HepG2 (cell line): ENCODE data around the gene ASPM. TPM values are rescaled to one million over a fixed set of nuclear protein-coding genes. Genes with fewer than 3 reads are reported as not detected.
A peak's percentile ranks its signal among the peaks of the same experiment; 100 is the strongest.

Experiments used
- DNMT3B ChIP-seq: conservative IDR thresholded peaks from 2 replicates; pipeline ENCODE4 v1.6.1; 2016; ENCODE audit warnings: missing biosample characterization, control low read depth
- FOXP4 ChIP-seq: sonication (generic); formaldehyde crosslinking; IDR thresholded peaks from 2 replicates; pipeline ENCODE4 v1.4.0; 2020; ENCODE audit warnings: missing genetic modification reagents
- HDAC1 ChIP-seq: sonication (generic); formaldehyde crosslinking; IDR thresholded peaks from 2 replicates; pipeline ENCODE4 v1.5.1; 2020; ENCODE audit warnings: mild to moderate bottlenecking, missing genetic modification reagents
- HOXA5 ChIP-seq: sonication (generic); formaldehyde crosslinking; IDR thresholded peaks from 2 replicates; pipeline ENCODE4 v1.4.0; 2020; ENCODE audit warnings: missing genetic modification reagents
- KMT2B ChIP-seq: IDR thresholded peaks from 2 replicates; pipeline ENCODE4 v1.6.1; 2016; ENCODE audit warnings: missing genetic modification reagents, missing compliant biosample characterization
- MIER3 ChIP-seq: IDR thresholded peaks from 2 replicates; pipeline ENCODE4 v1.6.1; 2016; ENCODE audit warnings: missing compliant biosample characterization, borderline replicate concordance
- NONO ChIP-seq, 2 experiments: fragments of 450-650 bp in 1 of 2; sonication (generic) in 1 of 2; formaldehyde crosslinking in 1 of 2; IDR thresholded peaks in 1 of 2; conservative IDR thresholded peaks in 1 of 2; 2 replicates each; pipeline versions ENCODE4 v1.6.1 to v1.8.0; 2017 to 2022; ENCODE audit warnings: mild to moderate bottlenecking in 1 of 2, missing genetic modification reagents in 1 of 2, moderate library complexity in 1 of 2
- PHF5A ChIP-seq: IDR thresholded peaks from one replicate; pipeline ENCODE4 v1.6.1; 2018; ENCODE audit warnings: low read depth, missing genetic modification reagents; ENCODE audit not compliant: unreplicated experiment
- TEAD3 ChIP-seq: optimal IDR thresholded peaks from 2 replicates; pipeline ENCODE3; 2016; ENCODE audit warnings: borderline replicate concordance
- ZBTB21 ChIP-seq: sonication (generic); formaldehyde crosslinking; IDR thresholded peaks from 2 replicates; pipeline ENCODE4 v1.4.0; 2020; ENCODE audit warnings: missing genetic modification reagents
- ZBTB25 ChIP-seq: IDR thresholded peaks from 2 replicates; pipeline ENCODE4 v1.6.1; 2018; ENCODE audit warnings: missing genetic modification reagents
- ZNF331 ChIP-seq: sonication (generic); formaldehyde crosslinking; IDR thresholded peaks from 2 replicates; pipeline ENCODE4 v1.4.0; 2020; ENCODE audit warnings: missing genetic modification reagents
- ZNF335 ChIP-seq: sonication (generic); formaldehyde crosslinking; IDR thresholded peaks from 2 replicates; pipeline ENCODE4 v1.4.0; 2020; ENCODE audit warnings: missing genetic modification reagents
- ZNF703 ChIP-seq: sonication (generic); formaldehyde crosslinking; IDR thresholded peaks from 2 replicates; pipeline ENCODE4 v1.5.1; 2020; ENCODE audit warnings: missing genetic modification reagents, mild to moderate bottlenecking, moderate library complexity, borderline replicate concordance
- ZNF746 ChIP-seq: sonication (generic); formaldehyde crosslinking; IDR thresholded peaks from 2 replicates; pipeline ENCODE4 v1.8.0; 2022; ENCODE audit warnings: mild to moderate bottlenecking, missing genetic modification reagents
- polyA plus RNA-seq, 8 experiments: library from polyadenylated mRNA; depleted of rRNA in 3 of 8; stranded (reverse) in 7 of 8; unstranded in 1 of 8; fragments of >200 nt; fragmentation: Illumina TruSeq in 4 of 8; extraction: Trizol in 4 of 8; gene quantifications; 2 replicates each; pipeline versions ENCODE4 v1.2.1 to v1.2.3, GENCODE V29; 2011 to 2016; ENCODE audit warnings: low read depth in 4 of 8, missing spikeins in 1 of 8, mixed read lengths in 1 of 8; ENCODE audit not compliant: insufficient read depth in 1 of 8
- total RNA-seq, 5 experiments: library from RNA; depleted of rRNA; stranded (reverse); fragments of >200 nt; fragmentation: Illumina TruSeq; extraction: Trizol; gene quantifications; 2 replicates each; pipeline ENCODE4 v1.2.3, GENCODE V29; 2016; ENCODE audit warnings: low read depth in 1 of 5
- TF ChIP-seq, protein P1 (sequence below): sonication (generic); formaldehyde crosslinking; IDR thresholded peaks from 2 replicates; pipeline ENCODE4 v1.4.0; 2020; ENCODE audit warnings: missing genetic modification reagents, mild to moderate bottlenecking, borderline replicate concordance
- TF ChIP-seq, protein P2 (sequence below): IDR thresholded peaks from 2 replicates; pipeline ENCODE4 v1.6.1; 2016; ENCODE audit warnings: mild to moderate bottlenecking
- TF ChIP-seq, protein P3 (sequence below): IDR thresholded peaks from 2 replicates; pipeline ENCODE4 v1.6.1; 2012; ENCODE audit warnings: low read depth, low read length, improper control_type of control experiment
- TF ChIP-seq, protein P4 (sequence below): sonication (generic); formaldehyde crosslinking; IDR thresholded peaks from 2 replicates; pipeline ENCODE4 v1.4.0; 2020; ENCODE audit warnings: mild to moderate bottlenecking, missing genetic modification reagents, borderline replicate concordance

ASPM gene
- total and polyA plus RNA-seq, 2 of the 13 experiments (the other 11 are each of a cell fraction or from before 2014, with no cell fraction given): 7.7 to 29.1 TPM

- peak; percentile 59 for TF ChIP-seq KMT2B
- peak; percentile 70 for TF ChIP-seq HDAC1
- TF ChIP-seq, protein P1, sequence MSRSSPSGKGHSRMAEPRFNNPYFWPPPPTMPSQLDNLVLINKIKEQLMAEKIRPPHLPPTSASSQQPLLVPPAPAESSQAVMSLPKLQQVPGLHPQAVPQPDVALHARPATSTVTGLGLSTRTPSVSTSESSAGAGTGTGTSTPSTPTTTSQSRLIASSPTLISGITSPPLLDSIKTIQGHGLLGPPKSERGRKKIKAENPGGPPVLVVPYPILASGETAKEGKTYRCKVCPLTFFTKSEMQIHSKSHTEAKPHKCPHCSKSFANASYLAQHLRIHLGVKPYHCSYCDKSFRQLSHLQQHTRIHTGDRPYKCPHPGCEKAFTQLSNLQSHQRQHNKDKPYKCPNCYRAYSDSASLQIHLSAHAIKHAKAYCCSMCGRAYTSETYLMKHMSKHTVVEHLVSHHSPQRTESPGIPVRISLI (CRISPR knock-in tag): peak; percentile 92
- peak; percentile 67; the same call in 1 of the 2 replicates for TF ChIP-seq ZBTB25 (CRISPR knock-in tag)
- TF ChIP-seq TEAD3: peak; percentile 99
- no peak for TF ChIP-seq PHF5A (CRISPR knock-in tag)
- peak; percentile 91 for TF ChIP-seq ZNF331 (CRISPR knock-in tag)
- TF ChIP-seq HOXA5 (CRISPR knock-in tag): 0 out of 2 replicates have a peak, but pooled peaks have one; percentile 22
- TF ChIP-seq MIER3: peak; percentile 88
- TF ChIP-seq, protein P2, sequence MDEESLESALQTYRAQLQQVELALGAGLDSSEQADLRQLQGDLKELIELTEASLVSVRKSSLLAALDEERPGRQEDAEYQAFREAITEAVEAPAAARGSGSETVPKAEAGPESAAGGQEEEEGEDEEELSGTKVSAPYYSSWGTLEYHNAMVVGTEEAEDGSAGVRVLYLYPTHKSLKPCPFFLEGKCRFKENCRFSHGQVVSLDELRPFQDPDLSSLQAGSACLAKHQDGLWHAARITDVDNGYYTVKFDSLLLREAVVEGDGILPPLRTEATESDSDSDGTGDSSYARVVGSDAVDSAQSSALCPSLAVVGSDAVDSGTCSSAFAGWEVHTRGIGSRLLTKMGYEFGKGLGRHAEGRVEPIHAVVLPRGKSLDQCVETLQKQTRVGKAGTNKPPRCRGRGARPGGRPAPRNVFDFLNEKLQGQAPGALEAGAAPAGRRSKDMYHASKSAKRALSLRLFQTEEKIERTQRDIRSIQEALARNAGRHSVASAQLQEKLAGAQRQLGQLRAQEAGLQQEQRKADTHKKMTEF (CRISPR knock-in tag): peak; percentile 75
- TF ChIP-seq ZNF335: 0 out of 2 replicates have a peak, but pooled peaks have one; percentile 34
- TF ChIP-seq, protein P3, sequence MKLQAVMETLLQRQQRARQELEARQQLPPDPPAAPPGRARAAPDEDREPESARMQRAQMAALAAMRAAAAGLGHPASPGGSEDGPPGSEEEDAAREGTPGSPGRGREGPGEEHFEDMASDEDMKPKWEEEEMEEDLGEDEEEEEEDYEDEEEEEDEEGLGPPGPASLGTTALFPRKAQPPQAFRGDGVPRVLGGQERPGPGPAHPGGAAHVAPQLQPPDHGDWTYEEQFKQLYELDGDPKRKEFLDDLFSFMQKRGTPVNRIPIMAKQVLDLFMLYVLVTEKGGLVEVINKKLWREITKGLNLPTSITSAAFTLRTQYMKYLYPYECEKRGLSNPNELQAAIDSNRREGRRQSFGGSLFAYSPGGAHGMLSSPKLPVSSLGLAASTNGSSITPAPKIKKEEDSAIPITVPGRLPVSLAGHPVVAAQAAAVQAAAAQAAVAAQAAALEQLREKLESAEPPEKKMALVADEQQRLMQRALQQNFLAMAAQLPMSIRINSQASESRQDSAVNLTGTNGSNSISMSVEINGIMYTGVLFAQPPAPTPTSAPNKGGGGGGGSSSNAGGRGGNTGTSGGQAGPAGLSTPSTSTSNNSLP: peak; percentile 94
- peak; percentile 85 for TF ChIP-seq FOXP4 (CRISPR knock-in tag)
- TF ChIP-seq ZNF746 (CRISPR knock-in tag): no peak
- TF ChIP-seq ZBTB21 (CRISPR knock-in tag): 0 out of 2 replicates have a peak, but pooled peaks have one; percentile 15
- TF ChIP-seq DNMT3B: no peak
- TF ChIP-seq NONO (IDR thresholded peaks at IDR 0.05): no peak
- peak; percentile 57 for TF ChIP-seq NONO (CRISPR knock-in tag; conservative IDR thresholded peaks at IDR 0.05)
- TF ChIP-seq, protein P4, sequence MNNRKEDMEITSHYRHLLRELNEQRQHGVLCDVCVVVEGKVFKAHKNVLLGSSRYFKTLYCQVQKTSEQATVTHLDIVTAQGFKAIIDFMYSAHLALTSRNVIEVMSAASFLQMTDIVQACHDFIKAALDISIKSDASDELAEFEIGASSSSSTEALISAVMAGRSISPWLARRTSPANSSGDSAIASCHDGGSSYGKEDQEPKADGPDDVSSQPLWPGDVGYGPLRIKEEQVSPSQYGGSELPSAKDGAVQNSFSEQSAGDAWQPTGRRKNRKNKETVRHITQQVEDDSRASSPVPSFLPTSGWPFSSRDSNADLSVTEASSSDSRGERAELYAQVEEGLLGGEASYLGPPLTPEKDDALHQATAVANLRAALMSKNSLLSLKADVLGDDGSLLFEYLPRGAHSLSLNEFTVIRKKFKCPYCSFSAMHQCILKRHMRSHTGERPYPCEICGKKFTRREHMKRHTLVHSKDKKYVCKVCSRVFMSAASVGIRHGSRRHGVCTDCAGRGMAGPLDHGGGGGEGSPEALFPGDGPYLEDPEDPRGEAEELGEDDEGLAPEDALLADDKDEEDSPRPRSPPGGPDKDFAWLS (CRISPR knock-in tag): no peak
- TF ChIP-seq ZNF703: no peak
These were observed 27.4 kb upstream of the ASPM start (continued) for GRCh38 chr1:197173571-197174507.
